VCaP (cell line): Measurements from ENCODE around the gene GCN1.

Experiments
- H3K27ac ChIP-seq: fragments of 450-650 bp; 2 replicates; pipeline ENCODE4 v1.5.1; 2017
- CTCF ChIP-seq: fragments of 450-650 bp; conservative IDR thresholded peaks from 2 replicates; pipeline ENCODE4 v1.5.1; 2017; ENCODE audit warnings: mild to moderate bottlenecking, moderate library complexity

GCN1 gene

DNA sequence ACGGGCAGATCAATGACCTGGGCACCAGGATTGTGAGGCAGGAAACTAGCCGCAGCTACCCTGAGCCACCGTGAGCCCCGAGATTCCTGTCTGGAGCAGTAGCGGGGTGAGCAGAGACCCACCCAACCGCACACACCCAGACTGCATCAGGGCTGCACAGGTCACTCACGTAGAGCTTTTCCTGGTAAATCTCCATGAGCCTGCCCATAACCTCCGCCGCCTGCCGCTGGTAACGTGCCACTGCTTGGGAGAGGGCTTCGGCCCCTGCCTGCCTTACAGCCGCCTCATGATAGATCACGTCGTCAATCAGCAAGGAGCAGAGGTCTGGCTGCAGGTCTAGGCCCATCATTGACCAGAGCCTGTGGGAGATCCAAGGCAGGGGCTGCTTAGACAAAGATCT is 39.4 kb downstream of the GCN1 start:
- no peak overlapping the region for H3K27ac ChIP-seq
- TF ChIP-seq CTCF, result no peak

GRCh38 chr12:120150919-120151525 is 43.5 kb downstream of the GCN1 start:
- TF ChIP-seq CTCF, result no peak
- no peak overlapping the region for H3K27ac ChIP-seq

GRCh38 chr12:120148011-120148410 is 46.5 kb downstream of the GCN1 start:
- no peak overlapping the region for H3K27ac ChIP-seq
- no peak for TF ChIP-seq CTCF

DNA sequence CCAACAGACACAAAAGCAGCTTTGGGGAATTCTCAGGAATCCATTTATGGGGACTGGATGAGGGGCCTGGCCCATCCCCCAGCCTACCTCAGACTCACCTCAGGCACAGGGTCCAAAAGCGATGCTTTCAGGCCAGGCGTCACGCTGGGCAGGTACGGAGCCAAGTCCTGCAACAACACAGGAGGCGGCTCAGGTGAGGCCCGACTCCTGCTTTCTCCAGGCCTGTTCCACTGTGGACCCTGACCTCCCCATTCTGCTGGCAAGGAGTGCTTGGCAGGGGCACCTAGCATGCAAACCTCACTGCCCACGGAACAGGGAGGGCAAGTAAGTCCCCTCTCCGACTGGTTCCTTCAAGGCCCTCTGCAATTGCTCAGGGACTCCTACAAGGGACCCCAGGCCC is 49.4 kb downstream of the GCN1 start:
- no peak overlapping the region for H3K27ac ChIP-seq
- no peak for TF ChIP-seq CTCF

- H3K27ac ChIP-seq, result no peak overlapping the region
- no peak for TF ChIP-seq CTCF
These were observed 50.3 kb downstream of the GCN1 start for GRCh38 chr12:120144215-120144614.

DNA sequence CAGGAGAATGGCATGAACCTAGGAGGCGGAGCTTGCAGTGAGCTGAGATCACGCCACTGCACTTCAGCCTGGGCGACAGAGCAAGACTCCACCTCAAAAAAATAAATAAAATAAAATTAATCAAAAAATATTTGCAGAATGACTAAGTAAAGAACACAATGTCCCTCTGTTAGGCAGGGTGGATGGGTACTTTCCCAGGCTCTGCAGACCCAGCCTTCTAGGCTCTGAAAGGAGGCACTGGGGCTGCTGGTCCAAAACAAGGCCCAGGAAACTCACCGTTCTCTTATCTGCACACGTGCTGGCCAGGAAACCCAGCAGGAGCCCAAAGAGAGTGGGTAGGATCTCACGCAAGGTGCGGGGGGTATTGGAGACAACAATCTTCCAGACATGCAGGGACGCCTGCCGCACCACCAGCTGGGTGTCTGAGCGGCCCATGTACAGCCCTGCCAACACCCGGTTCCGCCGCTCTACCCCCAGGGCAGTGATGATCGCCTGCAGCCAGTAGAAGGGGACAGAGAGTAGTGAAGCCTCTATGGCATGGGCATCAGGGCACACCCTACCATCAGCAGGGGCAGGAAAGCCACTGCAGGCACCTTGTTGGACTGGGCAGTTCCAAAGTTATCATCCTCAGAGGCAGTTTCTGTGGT is 52.2 kb downstream of the GCN1 start:
- H3K27ac ChIP-seq, result no peak overlapping the region
- TF ChIP-seq CTCF, result no peak

DNA sequence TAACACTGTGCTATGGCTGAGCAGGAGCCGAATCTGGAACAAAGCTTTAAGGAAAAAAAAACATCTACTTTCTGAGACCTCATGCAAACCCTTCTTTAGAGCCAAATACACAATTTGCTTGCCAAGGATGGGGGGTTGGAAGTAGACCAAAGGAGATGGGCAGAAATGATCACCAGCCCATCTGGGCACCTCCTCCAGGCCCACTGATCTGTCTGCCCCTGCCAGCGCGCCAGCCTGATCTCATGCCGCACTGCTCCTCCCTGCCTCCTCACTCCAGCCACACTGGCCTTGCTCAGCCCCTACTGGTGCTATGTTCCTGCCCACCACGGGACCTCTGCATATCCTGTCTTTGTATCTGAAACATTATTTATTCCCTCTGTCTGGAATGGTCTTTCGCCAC is 53.2 kb downstream of the GCN1 start:
- H3K27ac ChIP-seq, result no peak overlapping the region
- TF ChIP-seq CTCF, result no peak
